T1000 (cell line): ENCODE measurements around the gene KMT2D.
A peak's percentile ranks its signal among the peaks of the same experiment; 100 is the strongest.

Source experiments
- DNase-seq: peaks from one replicate; lab custom pipeline; 2025; ENCODE audit warnings: mixed read lengths; lab: John Stamatoyannopoulos, UW

Gene KMT2D

GRCh38 chr12:49060237-49061156, at the start of gene KMT2D:
Gene KMT2D, minus strand, starts transcription at chr12:49060794. Its CDS starts 5,470 bp downstream, at chr12:49055324.
- DNase-seq: peak; percentile 95

GRCh38 chr12:49109641-49110463, 49.3 kb upstream of the KMT2D start:
- no peak for DNase-seq

- no peak for DNase-seq
Observed at GRCh38 chr12:49108958-49109404, 48.4 kb upstream of the KMT2D start.

- DNase-seq: no peak
Observed at GRCh38 chr12:49105504-49106084, 45.0 kb upstream of the KMT2D start.

- DNase-seq: no peak
Observed at GRCh38 chr12:49104822-49105221, 44.2 kb upstream of the KMT2D start.

GRCh38 chr12:49100380-49100779, 39.8 kb upstream of the KMT2D start:
- DNase-seq: no peak

- DNase-seq: no peak
Observed at GRCh38 chr12:49098703-49099102, 38.1 kb upstream of the KMT2D start.

GRCh38 chr12:49098035-49098451, 37.4 kb upstream of the KMT2D start:
- DNase-seq: no peak

GRCh38 chr12:49097381-49097780, 36.8 kb upstream of the KMT2D start:
- DNase-seq: no peak

GRCh38 chr12:49094975-49095365, 34.4 kb upstream of the KMT2D start:
- no peak for DNase-seq

- DNase-seq: no peak
Observed at GRCh38 chr12:49094160-49094974, 33.8 kb upstream of the KMT2D start, which contains the start of gene DHH. Gene DHH, minus strand, starts transcription at chr12:49094801. Its CDS starts 289 bp downstream, at chr12:49094512.

GRCh38 chr12:49093792-49094159, 33.2 kb upstream of the KMT2D start:
- no peak for DNase-seq

GRCh38 chr12:49092816-49093406, 32.3 kb upstream of the KMT2D start:
- no peak for DNase-seq

GRCh38 chr12:49092086-49092815, 31.7 kb upstream of the KMT2D start:
- no peak for DNase-seq

- no peak for DNase-seq
Observed at GRCh38 chr12:49091836-49092085, 31.2 kb upstream of the KMT2D start.

- no peak for DNase-seq
Observed at GRCh38 chr12:49091056-49091835, 30.7 kb upstream of the KMT2D start.

- DNase-seq: no peak
Observed at GRCh38 chr12:49089821-49090773, 29.5 kb upstream of the KMT2D start.

- DNase-seq: no peak
Observed at GRCh38 chr12:49088932-49089330, 28.3 kb upstream of the KMT2D start.
